IMR-90 (cell line): Measurements from ENCODE around the gene CERKL.

Experiments
- BHLHE40 ChIP-seq: fragments of 150-350 bp; IDR thresholded peaks from 2 replicates; pipeline ENCODE4 v1.6.1; 2016; ENCODE audit warnings: mild to moderate bottlenecking, low read depth, low read length
- CEBPB ChIP-seq: IDR thresholded peaks from 2 replicates; pipeline ENCODE4 v1.6.1; 2012; ENCODE audit warnings: low read depth, low read length, improper control_type of control experiment
- CHD1 ChIP-seq: IDR thresholded peaks from 2 replicates; pipeline ENCODE4 v1.6.1; 2012; ENCODE audit warnings: low read depth, low read length, improper control_type of control experiment
- CTCF ChIP-seq: conservative IDR thresholded peaks from 2 replicates; pipeline ENCODE4 v1.5.1; 2012; ENCODE audit warnings: mild to moderate bottlenecking, low read depth, low read length, improper control_type of control experiment
- MAFK ChIP-seq: IDR thresholded peaks from 2 replicates; pipeline ENCODE4 v1.6.1; 2012; ENCODE audit warnings: low read depth, low read length, improper control_type of control experiment
- MAZ ChIP-seq: IDR thresholded peaks from 2 replicates; pipeline ENCODE4 v1.6.1; 2012; ENCODE audit warnings: low read depth, mild to moderate bottlenecking, low read length, improper control_type of control experiment, moderate library complexity, borderline replicate concordance
- NFE2L2 ChIP-seq: fragments of 150-350 bp; IDR thresholded peaks from 2 replicates; pipeline ENCODE4 v1.6.1; 2016; ENCODE audit warnings: low read depth, mild to moderate bottlenecking, low read length
- POLR2A ChIP-seq: IDR thresholded peaks from 2 replicates; pipeline ENCODE4 v1.6.1; 2012; ENCODE audit warnings: mild to moderate bottlenecking, low read depth, low read length
- RAD21 ChIP-seq: IDR thresholded peaks from 2 replicates; pipeline ENCODE4 v1.6.1; 2012; ENCODE audit warnings: low read length, improper control_type of control experiment
- RCOR1 ChIP-seq: IDR thresholded peaks from 2 replicates; pipeline ENCODE4 v1.6.1; 2012; ENCODE audit warnings: mild to moderate bottlenecking, low read length, improper control_type of control experiment; ENCODE audit not compliant: insufficient replicate concordance
- RFX5 ChIP-seq: IDR thresholded peaks from 2 replicates; pipeline ENCODE4 v1.8.0; 2012; ENCODE audit warnings: low read depth, mild to moderate bottlenecking, low read length, moderate library complexity
- SMC3 ChIP-seq: fragments of 150-350 bp; IDR thresholded peaks from 2 replicates; pipeline ENCODE4 v1.6.1; 2016; ENCODE audit warnings: low read depth, mild to moderate bottlenecking, antibody characterized with exemption, low read length, moderate library complexity

- TF ChIP-seq CTCF (no peak), RFX5 (no peak), CEBPB (no peak), RAD21 (no peak), NFE2L2 (no peak), SMC3 (no peak), BHLHE40 (no peak), POLR2A (no peak), MAZ (no peak), RCOR1 (no peak), CHD1 (no peak), MAFK (no peak)
Measured at GRCh38 chr2:181563101-181563692, 93.7 kb downstream of the CERKL start.
